Upper lobe of left lung (tissue), 6 donors: ENCODE measurements around the gene NDC1. TPM values are rescaled to one million over a fixed set of nuclear protein-coding genes. Genes with fewer than 3 reads are reported as not detected.

ENCODE experiments used
- ATAC-seq, 2 donors: fragments of 200-7000 bp; cut with Tn5 transposase; one replicate each; pipeline ENCODE4 v1.9.1; 2022; ENCODE audit warnings: mild to moderate bottlenecking in 2 of 2, moderate library complexity in 2 of 2; ENCODE audit not compliant: low FRiP score in 2 of 2
- DNase-seq, 2 donors: peaks; one replicate each; pipeline ENCODE4 v3.0.0-alpha.2; 2019 to 2020
- H3K27ac ChIP-seq, 4 donors: fragments of 200-600 bp; sonication (generic); one replicate each; pipeline ENCODE4 v1.5.1; 2016 to 2019
- H3K27me3 ChIP-seq, 4 donors: fragments of 200-600 bp; sonication (generic); one replicate each; pipeline ENCODE4 v1.5.1; 2017 to 2019
- H3K36me3 ChIP-seq, 4 donors: fragments of 200-600 bp; sonication (generic); one replicate each; pipeline ENCODE4 v1.5.1; 2016 to 2019
- H3K4me1 ChIP-seq, 4 donors: fragments of 200-600 bp; sonication (generic); one replicate each; pipeline ENCODE4 v1.5.1; 2018 to 2019
- H3K4me3 ChIP-seq, 4 donors: fragments of 200-600 bp; sonication (generic); one replicate each; pipeline ENCODE4 v1.5.1; 2017 to 2019; ENCODE audit warnings: mild to moderate bottlenecking in 2 of 4, moderate library complexity in 1 of 4
- H3K9me3 ChIP-seq, 4 donors: fragments of 200-600 bp; sonication (generic); one replicate each; pipeline ENCODE4 v1.5.1; 2018 to 2019
- EP300 ChIP-seq, 4 donors: sonication (generic); formaldehyde crosslinking; IDR thresholded peaks; one replicate each; pipeline ENCODE4 v1.5.1; 2017; ENCODE audit warnings: antibody characterized with exemption in 4 of 4, control low read depth in 2 of 4
- POLR2AphosphoS5 ChIP-seq, 2 donors: sonication (generic); formaldehyde crosslinking; IDR thresholded peaks; one replicate each; pipeline ENCODE4 v1.5.1; 2017; ENCODE audit warnings: antibody characterized with exemption in 2 of 2
- WGBS, 2 donors: methylation state at CpG; one replicate each; pipeline ENCODE4 v1.1.5; 2017 to 2018; 5-methylcytosine and 5-hydroxymethylcytosine counted together
- small RNA-seq, 4 donors: library from RNA; depleted of rRNA; stranded (forward); fragments of <200 nt; gene quantifications; one replicate each; pipeline ENCODE3, GENCODE V24; 2016
- total RNA-seq, 6 donors: library from RNA; depleted of rRNA in 4 of 6; stranded (reverse); fragments of >200 nt in 4 of 6; gene quantifications; one replicate each; pipeline versions ENCODE4 v1.1.0 to v1.2.1, GENCODE V29; 2016 to 2021
- donor health status: DM: no; HTN: no; CAD: no; lungs with moderate emphysema.
- donor health status: DM: no; HTN: yes; CAD: no; lungs with severe emphysema.

NDC1 gene
- total RNA-seq, 6 donors from 2014 or later: 1.2 to 10.9 (median 8.2) TPM

DNA sequence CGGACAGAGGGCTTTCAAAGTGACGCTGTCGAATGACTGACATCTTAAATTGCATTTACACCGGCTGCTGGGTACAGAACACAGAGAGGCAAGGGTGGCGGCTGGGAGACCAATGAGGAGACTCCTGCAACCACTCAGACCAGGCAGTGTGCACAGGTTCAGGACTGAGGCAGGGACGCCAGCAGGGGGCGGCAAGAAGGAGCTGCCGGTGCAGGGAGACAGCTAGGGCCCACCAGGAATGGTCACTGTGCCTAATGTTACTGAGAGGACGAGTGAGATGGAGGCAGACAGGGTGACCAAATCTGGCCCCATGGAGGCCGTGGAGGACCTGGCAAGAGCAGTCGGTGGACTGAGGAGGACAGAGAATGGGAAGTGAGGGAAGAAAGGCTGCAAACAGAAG lies 122.6 kb downstream of the NDC1 start:
- Histone ChIP-seq H3K27ac (no peak overlapping the region), H3K36me3 (no peaks in the 10 kb centered on the region), H3K4me3 (no peak overlapping the region), H3K4me1 (no peaks in the 10 kb centered on the region), H3K9me3 (no peaks in the 10 kb centered on the region), H3K27me3 (no peaks in the 10 kb centered on the region)
- no peak for TF ChIP-seq EP300 (IDR thresholded peaks at IDR 0.05)
- no peak for TF ChIP-seq POLR2AphosphoS5 (IDR thresholded peaks at IDR 0.05)
- ATAC-seq (no peak), DNase-seq (no peak)
- WGBS, 2 donors: 54 to 60% methylated on average over 11 of the region's 11 CpGs

Small RNAs within 50 kb of the gene (small RNA-seq; reads per million reads assigned to genes)
- 0 reads per million in 4 donors for gene AL049745.1
- gene RF00418: 0 reads per million in 4 donors

Other genes starting within 250 kb of the NDC1 start
- 1 to 10 TPM in 1 of 6 donors, under 1 TPM in 1, not detected in 4; 0.26 to 1.0 TPM for gene GLIS1, start 99.1 kb downstream of the NDC1 start, total RNA-seq
- 10 to 100 TPM; 14.8 to 52.4 (median 22.0) TPM for gene YIPF1, start 51.5 kb upstream of the NDC1 start, total RNA-seq
- gene DIO1, start 55.9 kb upstream of the NDC1 start, total RNA-seq: under 1 TPM in 1 of 6 donors, not detected in 5; 0.20 TPM
- gene IFT25, start 107.4 kb upstream of the NDC1 start, total RNA-seq: 10 to 100 TPM; 11.1 to 35.5 (median 15.8) TPM
- gene LRRC42, start 108.1 kb upstream of the NDC1 start, total RNA-seq: 10 to 100 TPM; 13.2 to 26.6 (median 17.6) TPM
- 10 to 100 TPM in 2 of 6 donors, 1 to 10 TPM in 3, under 1 TPM in 1; 0.46 to 27.4 (median 7.9) TPM for gene LDLRAD1, start 179.9 kb upstream of the NDC1 start, total RNA-seq
- 100 to 1,000 TPM in 5 of 6 donors, 10 to 100 TPM in 1; 66.0 to 432 (median 263) TPM for gene TMEM59, start 214.9 kb upstream of the NDC1 start, total RNA-seq
- 10 to 100 TPM in 1 of 6 donors, 1 to 10 TPM in 5; 2.0 to 11.5 (median 4.6) TPM for gene TCEANC2, start 215.3 kb upstream of the NDC1 start, total RNA-seq